ENCODE results near the gene ZNF841. TPM values are rescaled to one million over a fixed set of nuclear protein-coding genes. Genes with fewer than 3 reads are reported as not detected.

Gene ZNF841
- polyA plus RNA-seq, 3 donors from 2014 or later, result 3.4 to 5.6 (median 4.9) TPM

Other genes starting within 250 kb of the ZNF841 start
- gene ZNF577, start 207.8 kb downstream of the ZNF841 start, polyA plus RNA-seq, result 1 to 10 TPM; 1.5 to 6.8 (median 4.0) TPM
- 10 to 100 TPM in 2 of 3 donors, 1 to 10 TPM in 1; 6.8 to 12.2 (median 11.0) TPM for gene ZNF649, start 190.7 kb downstream of the ZNF841 start, polyA plus RNA-seq
- gene ZNF613, start 168.3 kb downstream of the ZNF841 start, polyA plus RNA-seq, result 1 to 10 TPM; 2.9 to 6.8 (median 5.8) TPM
- 10 to 100 TPM; 15.3 to 23.1 (median 22.6) TPM for gene ZNF350, start 108.9 kb downstream of the ZNF841 start, polyA plus RNA-seq
- gene ZNF615, start 87.6 kb downstream of the ZNF841 start, polyA plus RNA-seq, result 1 to 10 TPM; 4.1 to 9.8 (median 8.9) TPM
- 1 to 10 TPM; 5.2 to 6.7 (median 6.1) TPM for gene ZNF614, start 67.4 kb downstream of the ZNF841 start, polyA plus RNA-seq
- gene ZNF432, start 46.9 kb downstream of the ZNF841 start, polyA plus RNA-seq, result 1 to 10 TPM in 2 of 3 donors, under 1 TPM in 1; 0.31 to 9.2 (median 3.6) TPM
- gene ZNF616, start 44.2 kb upstream of the ZNF841 start, polyA plus RNA-seq, result 10 to 100 TPM in 1 of 3 donors, 1 to 10 TPM in 1, not detected in 1; 3.2 to 10.7 TPM
- 10 to 100 TPM in 1 of 3 donors, 1 to 10 TPM in 2; 7.2 to 15.9 (median 7.7) TPM for gene ZNF836, start 75.9 kb upstream of the ZNF841 start, polyA plus RNA-seq
- gene PPP2R1A, start 94.3 kb upstream of the ZNF841 start, polyA plus RNA-seq, result 100 to 1,000 TPM; 219 to 249 (median 243) TPM
- gene ZNF766, start 173.8 kb upstream of the ZNF841 start, polyA plus RNA-seq, result 10 to 100 TPM; 25.6 to 47.8 (median 32.4) TPM
- gene ZNF480, start 201.4 kb upstream of the ZNF841 start, polyA plus RNA-seq, result 10 to 100 TPM; 12.4 to 22.4 (median 22.0) TPM
- 1 to 10 TPM in 1 of 3 donors, under 1 TPM in 1, not detected in 1; 0.63 to 1.3 TPM for gene ZNF610, start 240.5 kb upstream of the ZNF841 start, polyA plus RNA-seq

Data from immature natural killer cell (primary cell).